Astrocyte (in vitro differentiated cells and primary cell): Measurements from ENCODE around the gene CYP4F2.

ENCODE experiments used
- EZH2 ChIP-seq: IDR thresholded peaks from 2 replicates; pipeline ENCODE4 v1.6.1; 2012; ENCODE audit warnings: mild to moderate bottlenecking, low read length, inconsistent platforms; ENCODE audit not compliant: insufficient read depth
- TF ChIP-seq, protein P1 (sequence below): IDR thresholded peaks from 2 replicates; pipeline ENCODE4 v1.5.1; 2011; ENCODE audit warnings: low read depth, mild to moderate bottlenecking, inconsistent platforms, low read length, moderate library complexity; ENCODE audit not compliant: insufficient read depth

DNA sequence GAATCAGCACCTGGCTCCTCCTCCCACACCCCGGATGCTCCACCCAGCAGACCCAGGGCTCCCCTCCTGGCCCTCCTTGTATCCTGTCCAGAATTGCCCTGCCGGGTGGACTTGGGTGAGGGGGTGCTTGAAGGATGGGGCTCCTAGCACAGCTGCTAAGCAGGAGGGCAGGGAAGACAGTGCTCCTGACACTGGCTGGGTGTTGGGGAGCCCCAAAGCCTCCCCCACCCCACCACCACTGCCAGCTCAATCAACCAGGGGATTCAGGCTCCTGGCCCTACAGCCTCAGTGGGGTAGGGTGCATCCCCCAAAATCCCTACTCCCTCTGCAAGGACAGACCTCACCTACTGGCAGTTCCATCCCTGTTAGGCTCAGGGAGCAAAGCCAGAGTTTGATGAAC is 39.1 kb upstream of the CYP4F2 start:
- no peak for TF ChIP-seq EZH2
- TF ChIP-seq, protein P1, sequence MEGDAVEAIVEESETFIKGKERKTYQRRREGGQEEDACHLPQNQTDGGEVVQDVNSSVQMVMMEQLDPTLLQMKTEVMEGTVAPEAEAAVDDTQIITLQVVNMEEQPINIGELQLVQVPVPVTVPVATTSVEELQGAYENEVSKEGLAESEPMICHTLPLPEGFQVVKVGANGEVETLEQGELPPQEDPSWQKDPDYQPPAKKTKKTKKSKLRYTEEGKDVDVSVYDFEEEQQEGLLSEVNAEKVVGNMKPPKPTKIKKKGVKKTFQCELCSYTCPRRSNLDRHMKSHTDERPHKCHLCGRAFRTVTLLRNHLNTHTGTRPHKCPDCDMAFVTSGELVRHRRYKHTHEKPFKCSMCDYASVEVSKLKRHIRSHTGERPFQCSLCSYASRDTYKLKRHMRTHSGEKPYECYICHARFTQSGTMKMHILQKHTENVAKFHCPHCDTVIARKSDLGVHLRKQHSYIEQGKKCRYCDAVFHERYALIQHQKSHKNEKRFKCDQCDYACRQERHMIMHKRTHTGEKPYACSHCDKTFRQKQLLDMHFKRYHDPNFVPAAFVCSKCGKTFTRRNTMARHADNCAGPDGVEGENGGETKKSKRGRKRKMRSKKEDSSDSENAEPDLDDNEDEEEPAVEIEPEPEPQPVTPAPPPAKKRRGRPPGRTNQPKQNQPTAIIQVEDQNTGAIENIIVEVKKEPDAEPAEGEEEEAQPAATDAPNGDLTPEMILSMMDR = no peak
